GM12891 (cell line): ENCODE data around the gene PTPRG.

Experiments
- POLR2AphosphoS5 ChIP-seq: IDR thresholded peaks from 2 replicates; pipeline ENCODE4 v1.6.1; 2011; ENCODE audit warnings: low read depth, low read length, control low read depth
- TAF1 ChIP-seq: IDR thresholded peaks from 2 replicates; pipeline ENCODE4 v1.6.1; 2011; ENCODE audit warnings: low read depth, low read length, control low read depth

GRCh38 chr3:61978460-61979419 lies 417.4 kb downstream of the PTPRG start:
- TF ChIP-seq POLR2AphosphoS5 (no peak), TAF1 (no peak)
